GM12878 (cell line): Measurements from ENCODE around the gene PCK2. TPM values are rescaled to one million over a fixed set of nuclear protein-coding genes. Genes with fewer than 3 reads are reported as not detected.

Experiments used
- ATAC-seq: fragments of 200-7000 bp; cut with Tn5 transposase; 3 replicates; pipeline ENCODE4 v1.9.1; 2020; ENCODE audit warnings: mild to moderate bottlenecking, moderate library complexity
- BruUV-seq: library from RNA; stranded (reverse); fragments of 400-500 nt; replicated peaks from 2 replicates; lab custom pipeline; 2021; lab: Mats Ljungman, UMichigan
- CTCF ChIA-PET: fragments of 300-600 bp; sonication (Branson Sonifier 250); formaldehyde crosslinking; extraction: SDS; loops from one replicate; lab custom pipeline; 2021; ENCODE audit warnings: inconsistent platforms; lab: Yijun Ruan, JAX
- POLR2A ChIA-PET: fragments of 350-600 bp; formaldehyde crosslinking; extraction: SDS; loops from one replicate; lab custom pipeline; 2021; ENCODE audit warnings: inconsistent platforms; lab: Charles Lee
- RAD21 ChIA-PET: fragments of 300-600 bp; sonication (Branson Sonifier 250); formaldehyde crosslinking; loops from one replicate; lab custom pipeline; 2023; ENCODE audit warnings: antibody characterized with exemption; ENCODE audit not compliant: unreplicated experiment; lab: Charles Lee
- SMC1A ChIA-PET: fragments of 300-600 bp; sonication (Branson Sonifier 250); formaldehyde crosslinking; loops from one replicate; lab custom pipeline; 2023; ENCODE audit not compliant: unreplicated experiment, uncharacterized antibody; lab: Charles Lee
- DNase-seq: peaks from one replicate; pipeline ENCODE4 v3.0.0-alpha.2; 2011; ENCODE audit warnings: low read depth, low spot score
- FAIRE-seq: peaks from 3 replicates; lab custom pipeline; 2011; peaks lifted over from hg19 to GRCh38; lab: Jason Lieb, UNC
- H2AFZ ChIP-seq: 2 replicates; pipeline ENCODE4 v1.6.0; 2011; ENCODE audit warnings: low read depth, low read length, control low read depth; ENCODE audit not compliant: control insufficient read depth
- H3K27ac ChIP-seq: 2 replicates; pipeline ENCODE4 v1.5.1; 2011; ENCODE audit warnings: control low read depth; ENCODE audit not compliant: control insufficient read depth, insufficient read depth
- H3K27me3 ChIP-seq, 2 experiments: replicated peaks in 1 of 2; 2 replicates each; pipeline versions ENCODE4 v1.6.0 to v1.6.1; 2011; ENCODE audit warnings: low read length in 1 of 2; ENCODE audit not compliant: control insufficient read depth in 2 of 2, insufficient read depth in 2 of 2
- H3K36me3 ChIP-seq, 2 experiments: 2 replicates each; pipeline ENCODE4 v1.5.1; 2011; ENCODE audit warnings: low read length in 1 of 2; ENCODE audit not compliant: control insufficient read depth in 2 of 2, insufficient read depth in 2 of 2
- H3K4me1 ChIP-seq: 2 replicates; pipeline ENCODE4 v1.6.1; 2011; ENCODE audit warnings: mild to moderate bottlenecking, low read length, moderate library complexity, mixed read lengths; ENCODE audit not compliant: control insufficient read depth, insufficient read depth
- H3K4me2 ChIP-seq: 2 replicates; pipeline ENCODE4 v1.6.0; 2011; ENCODE audit warnings: control low read depth; ENCODE audit not compliant: control insufficient read depth, insufficient read depth
- H3K4me3 ChIP-seq: fragments of 200-600 bp; sonication (generic); 2 replicates; pipeline ENCODE4 v1.5.1; 2016
- H3K79me2 ChIP-seq: 2 replicates; pipeline ENCODE4 v1.6.0; 2011; ENCODE audit warnings: low read length; ENCODE audit not compliant: control insufficient read depth, insufficient read depth
- H3K9ac ChIP-seq: 2 replicates; pipeline ENCODE4 v1.8.0; 2011; ENCODE audit warnings: low read length, control low read depth, mixed read lengths; ENCODE audit not compliant: control insufficient read depth, insufficient read depth
- H3K9me3 ChIP-seq: replicated peaks from 3 replicates; pipeline ENCODE4 v1.5.1; 2011; ENCODE audit warnings: mild to moderate bottlenecking, low read length; ENCODE audit not compliant: control insufficient read depth, insufficient read depth
- H4K20me1 ChIP-seq: 2 replicates; pipeline ENCODE4 v1.6.0; 2011; ENCODE audit not compliant: control insufficient read depth, insufficient read depth
- BACH1 ChIP-seq: fragments of 450-650 bp; IDR thresholded peaks from 2 replicates; pipeline ENCODE4 v1.6.1; 2017; ENCODE audit warnings: mild to moderate bottlenecking, borderline replicate concordance
- IRF4 ChIP-seq: IDR thresholded peaks from 2 replicates; pipeline ENCODE4 v1.6.1; 2011; ENCODE audit warnings: low read depth, low read length
- LARP7 ChIP-seq: fragments of 450-650 bp; IDR thresholded peaks from 2 replicates; pipeline ENCODE4 v1.6.1; 2017; ENCODE audit warnings: mild to moderate bottlenecking
- MXI1 ChIP-seq: fragments of 150-350 bp; IDR thresholded peaks from 2 replicates; pipeline ENCODE4 v1.6.1; 2011; ENCODE audit warnings: low read depth, mild to moderate bottlenecking, inconsistent platforms, low read length, improper control_type of control experiment
- SMARCA5 ChIP-seq: fragments of 450-650 bp; IDR thresholded peaks from 2 replicates; pipeline ENCODE4 v1.6.1; 2017; ENCODE audit warnings: mild to moderate bottlenecking
- WRNIP1 ChIP-seq: IDR thresholded peaks from 2 replicates; pipeline ENCODE4 v1.6.1; 2011; ENCODE audit warnings: low read depth, low read length, improper control_type of control experiment, borderline replicate concordance
- ZBED1 ChIP-seq: IDR thresholded peaks from 2 replicates; pipeline ENCODE4 v1.6.1; 2016; ENCODE audit warnings: borderline replicate concordance
- ZZZ3 ChIP-seq: IDR thresholded peaks from 2 replicates; pipeline ENCODE4 v1.6.1; 2011; ENCODE audit warnings: low read depth; ENCODE audit not compliant: control insufficient read depth, insufficient read length
- WGBS: methylation state at CpG from one replicate; pipeline ENCODE4 v1.1.6; 2016; ENCODE audit warnings: low lambda C conversion rate; ENCODE audit not compliant: insufficient replicate concordance, insufficient coverage; ENCODE audit errors: missing lambda C conversion rate; 5-methylcytosine and 5-hydroxymethylcytosine counted together
- in situ Hi-C: fragments of 300-500 bp; cut with MboI; formaldehyde crosslinking; loops from 9 replicates; pipeline ENCODE4 v1.14.3; 2018; ENCODE audit warnings: mixed read lengths
- intact Hi-C: fragments of 100-400 bp; cut with micrococcal nuclease; formaldehyde crosslinking; loops from one replicate; pipeline ENCODE4 v1.14.2; 2022; ENCODE audit not compliant: unreplicated experiment
- polyA plus RNA-seq, 11 experiments: library from polyadenylated mRNA; depleted of rRNA in 4 of 11; unstranded in 6 of 11; stranded (reverse) in 5 of 11; fragments of >200 nt; fragmentation: Nextera tagmentation in 4 of 11; fragmentation: Illumina TruSeq in 1 of 11; extraction: Ambion mirVana in 4 of 11; extraction: Trizol in 1 of 11; gene quantifications; 1 replicate in 1 of 11; 2 replicates in 10 of 11; pipeline versions ENCODE4 v1.2.1 to v1.2.3, GENCODE V29; 2011 to 2016; ENCODE audit warnings: inconsistent platforms in 2 of 11, missing spikeins in 2 of 11, low read depth in 1 of 11
- total RNA-seq, 4 experiments: library from RNA; depleted of rRNA in 3 of 4; stranded (reverse); fragments of >200 nt in 3 of 4; fragmentation: Illumina TruSeq in 1 of 4; extraction: Trizol in 1 of 4; gene quantifications; 2 replicates each; pipeline versions ENCODE4 v1.2.1 to v1.2.3, GENCODE V29; 2013 to 2021
- TF ChIP-seq, protein P1 (sequence below): fragments of 450-650 bp; IDR thresholded peaks from 2 replicates; pipeline ENCODE4 v1.6.1; 2017; ENCODE audit warnings: mild to moderate bottlenecking, moderate library complexity

The PCK2 gene
- total and polyA plus RNA-seq, 10 of the 15 experiments (the other 5 are each of a cell fraction or from before 2014, with no cell fraction given): 6.6 to 110 (median 44.6) TPM

DNA sequence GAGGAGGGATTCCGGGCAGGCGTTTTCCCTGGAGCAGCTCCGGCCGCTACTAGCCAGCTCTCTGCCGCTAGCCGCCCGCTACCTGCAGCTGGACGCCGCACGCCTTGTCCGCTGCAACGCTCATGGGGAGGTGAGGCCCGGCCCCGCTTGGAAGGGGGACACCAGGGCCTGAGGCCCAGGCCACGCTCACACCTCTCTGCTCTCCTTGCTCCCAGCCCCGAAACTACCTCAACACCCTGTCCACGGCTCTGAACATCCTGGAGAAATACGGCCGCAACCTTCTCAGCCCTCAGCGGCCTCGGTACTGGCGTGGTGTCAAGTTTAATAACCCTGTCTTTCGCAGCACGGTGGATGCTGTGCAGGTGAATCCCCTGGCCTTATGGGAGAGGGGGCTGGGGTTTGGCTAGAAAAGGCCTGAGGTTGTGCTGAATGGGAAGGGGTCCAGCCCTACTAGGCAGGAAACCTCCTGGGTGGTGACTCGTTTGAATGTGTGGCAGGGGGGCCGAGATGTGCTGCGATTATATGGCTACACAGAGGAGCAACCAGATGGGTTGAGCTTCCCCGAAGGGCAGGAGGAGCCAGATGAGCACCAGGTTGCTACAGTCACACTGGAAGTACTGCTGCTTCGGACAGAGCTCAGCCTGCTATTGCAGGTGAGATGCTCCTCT, 53.8 kb downstream of the PCK2 start:
- WGBS: 3% methylated on average over 25 of the region's 29 CpGs
- Histone ChIP-seq H3K27ac (peak overlapping the region; percentile 90), H3K9me3 (no peaks in the 10 kb centered on the region; the same call in 2 of the 3 replicates), H3K27me3 (no peaks in the 10 kb centered on the region), H3K4me1 (peaks cover 10% of the 10 kb centered on the region), H3K4me2 (peak overlapping the region; percentile 48)
- peak; percentile 0; the same call in 2 of the 3 replicates for ATAC-seq
- POLR2A ChIA-PET: interaction anchor here (0.5 to 5.8 kb wide), 13 partner anchors 9 to 369 kb away, joined by 4 to 99 read pairs (median 17); partner anchors contain the start of genes CHMP4A, DCAF11, IPO4 and IRF9
- CTCF ChIA-PET: interaction anchor here (0.6 to 8.2 kb wide), 9 partner anchors 8 to 124 kb away, joined by 3 to 63 read pairs (median 5); partner anchors contain the start of genes DCAF11, IRF9, NRL and PCK2
- SMC1A ChIA-PET: interaction anchor here (1.1 to 4.8 kb wide), 7 partner anchors 8 to 94 kb away, joined by 4 to 54 read pairs (median 8); partner anchors contain the start of genes DCAF11, IPO4, IRF9 and NRL
- TF ChIP-seq WRNIP1 (no peak), LARP7 (0 out of 2 replicates have a peak, but pooled peaks have one; percentile 16), ZBED1 (no peak), MXI1 (peak; percentile 5; the same call in 1 of the 2 replicates), IRF4 (no peak), SMARCA5 (0 out of 2 replicates have a peak, but pooled peaks have one; percentile 10), ZZZ3 (no peak), BACH1 (0 out of 2 replicates have a peak, but pooled peaks have one; percentile 4)
- TF ChIP-seq, protein P1, sequence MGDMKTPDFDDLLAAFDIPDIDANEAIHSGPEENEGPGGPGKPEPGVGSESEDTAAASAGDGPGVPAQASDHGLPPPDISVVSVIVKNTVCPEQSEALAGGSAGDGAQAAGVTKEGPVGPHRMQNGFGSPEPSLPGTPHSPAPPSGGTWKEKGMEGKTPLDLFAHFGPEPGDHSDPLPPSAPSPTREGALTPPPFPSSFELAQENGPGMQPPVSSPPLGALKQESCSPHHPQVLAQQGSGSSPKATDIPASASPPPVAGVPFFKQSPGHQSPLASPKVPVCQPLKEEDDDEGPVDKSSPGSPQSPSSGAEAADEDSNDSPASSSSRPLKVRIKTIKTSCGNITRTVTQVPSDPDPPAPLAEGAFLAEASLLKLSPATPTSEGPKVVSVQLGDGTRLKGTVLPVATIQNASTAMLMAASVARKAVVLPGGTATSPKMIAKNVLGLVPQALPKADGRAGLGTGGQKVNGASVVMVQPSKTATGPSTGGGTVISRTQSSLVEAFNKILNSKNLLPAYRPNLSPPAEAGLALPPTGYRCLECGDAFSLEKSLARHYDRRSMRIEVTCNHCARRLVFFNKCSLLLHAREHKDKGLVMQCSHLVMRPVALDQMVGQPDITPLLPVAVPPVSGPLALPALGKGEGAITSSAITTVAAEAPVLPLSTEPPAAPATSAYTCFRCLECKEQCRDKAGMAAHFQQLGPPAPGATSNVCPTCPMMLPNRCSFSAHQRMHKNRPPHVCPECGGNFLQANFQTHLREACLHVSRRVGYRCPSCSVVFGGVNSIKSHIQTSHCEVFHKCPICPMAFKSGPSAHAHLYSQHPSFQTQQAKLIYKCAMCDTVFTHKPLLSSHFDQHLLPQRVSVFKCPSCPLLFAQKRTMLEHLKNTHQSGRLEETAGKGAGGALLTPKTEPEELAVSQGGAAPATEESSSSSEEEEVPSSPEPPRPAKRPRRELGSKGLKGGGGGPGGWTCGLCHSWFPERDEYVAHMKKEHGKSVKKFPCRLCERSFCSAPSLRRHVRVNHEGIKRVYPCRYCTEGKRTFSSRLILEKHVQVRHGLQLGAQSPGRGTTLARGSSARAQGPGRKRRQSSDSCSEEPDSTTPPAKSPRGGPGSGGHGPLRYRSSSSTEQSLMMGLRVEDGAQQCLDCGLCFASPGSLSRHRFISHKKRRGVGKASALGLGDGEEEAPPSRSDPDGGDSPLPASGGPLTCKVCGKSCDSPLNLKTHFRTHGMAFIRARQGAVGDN: 0 out of 2 replicates have a peak, but pooled peaks have one; percentile 10
- TF ChIP-seq, all 136 proteins: peak for 5
- TSS peak; percentile 69 for BruUV-seq
- H2AFZ ChIP-seq: no peak overlapping the region
- in situ Hi-C loops: no loop called here
- FAIRE-seq (no peak), DNase-seq (no peak)
- H3K9ac ChIP-seq: peak overlapping the region; percentile 81
- H3K79me2 ChIP-seq: peaks cover 61% of the 10 kb centered on the region
- RAD21 ChIA-PET: interaction anchor here (1.2 to 3.9 kb wide), 8 partner anchors 11 to 58 kb away, joined by 3 to 37 read pairs (median 16); partner anchors contain the start of genes DCAF11, IRF9, NRL and PCK2
- intact Hi-C loops: loop anchor here (1.0 to 5.0 kb wide), 2 partner anchors 13 to 149 kb away; partner anchors contain the start of genes DHRS1, IRF9 and NOP9
- peak overlapping the region; percentile 82 for H3K4me3 ChIP-seq
- peaks cover 18 to 37% of the 10 kb centered on the region in 2 experiments for H3K36me3 ChIP-seq
- H4K20me1 ChIP-seq: no peaks in the 10 kb centered on the region
